Right atrium auricular region (tissue), 2 donors: ENCODE results near the gene ICAM1. TPM values are rescaled to one million over a fixed set of nuclear protein-coding genes. Genes with fewer than 3 reads are reported as not detected.
"Not testable (repeated sequence)": the region's sequence is repeated elsewhere in the genome, so short reads cannot be mapped to it uniquely, and the experiment has no call there.

Experiments used
- DNase-seq: peaks from one replicate; pipeline ENCODE4 v3.0.0-alpha.2; 2019; ENCODE audit warnings: low spot score
- H3K27ac ChIP-seq, 2 donors: fragments of 200-600 bp; sonication (generic); 1 replicate in 1 of 2; 2 replicates in 1 of 2; pipeline ENCODE4 v1.5.1; 2016 to 2019
- H3K27me3 ChIP-seq, 2 donors: fragments of 200-600 bp; sonication (generic); one replicate each; pipeline versions ENCODE4 v1.5.1 to v1.6.0; 2017 to 2019
- H3K36me3 ChIP-seq: fragments of 200-600 bp; sonication (generic); one replicate; pipeline ENCODE4 v1.5.1; 2016
- H3K4me1 ChIP-seq, 2 donors: fragments of 200-600 bp; sonication (generic); one replicate each; pipeline versions ENCODE4 v1.5.1 to v1.6.0; 2017 to 2019
- H3K4me3 ChIP-seq, 2 donors: fragments of 200-600 bp; sonication (generic); 1 replicate in 1 of 2; 2 replicates in 1 of 2; pipeline ENCODE4 v1.5.1; 2017 to 2019; ENCODE audit warnings: mild to moderate bottlenecking in 1 of 2, moderate library complexity in 1 of 2
- H3K9me3 ChIP-seq, 2 donors: fragments of 200-600 bp; sonication (generic); one replicate each; pipeline ENCODE4 v1.5.1; 2019
- total RNA-seq, 2 donors: library from RNA; depleted of rRNA; stranded (reverse); fragments of >200 nt; gene quantifications; one replicate each; pipeline ENCODE4 v1.1.0, GENCODE V29; 2016
- TF ChIP-seq, protein P1 (sequence below), 2 donors: fragments of 200-600 bp; sonication (generic); IDR thresholded peaks; one replicate each; pipeline ENCODE4 v1.5.1; 2019; ENCODE audit warnings: antibody characterized with exemption in 2 of 2

Gene ICAM1
- total RNA-seq, 2 donors from 2014 or later: 15.2 to 24.4 TPM

DNA sequence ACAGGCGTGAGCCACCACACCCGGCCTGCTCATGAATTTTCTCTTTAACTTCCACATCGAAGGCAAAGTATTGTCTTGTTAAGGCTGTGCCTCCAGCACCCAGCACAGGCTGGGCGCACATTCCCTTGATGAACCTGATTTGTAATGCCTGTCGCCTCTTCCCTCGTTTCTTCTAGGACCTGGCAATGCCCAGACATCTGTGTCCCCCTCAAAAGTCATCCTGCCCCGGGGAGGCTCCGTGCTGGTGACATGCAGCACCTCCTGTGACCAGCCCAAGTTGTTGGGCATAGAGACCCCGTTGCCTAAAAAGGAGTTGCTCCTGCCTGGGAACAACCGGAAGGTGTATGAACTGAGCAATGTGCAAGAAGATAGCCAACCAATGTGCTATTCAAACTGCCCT lies 3.7 kb downstream of the ICAM1 start:
- Histone ChIP-seq H3K27ac (no peak overlapping the region), H3K27me3 (peaks cover 0 to 5% of the 10 kb centered on the region in 2 donors), H3K36me3 (no peaks in the 10 kb centered on the region), H3K4me1 (peaks cover 0 to 20% of the 10 kb centered on the region in 2 donors), H3K9me3 (no peaks in the 10 kb centered on the region), H3K4me3 (no peak overlapping the region)
- TF ChIP-seq, protein P1, sequence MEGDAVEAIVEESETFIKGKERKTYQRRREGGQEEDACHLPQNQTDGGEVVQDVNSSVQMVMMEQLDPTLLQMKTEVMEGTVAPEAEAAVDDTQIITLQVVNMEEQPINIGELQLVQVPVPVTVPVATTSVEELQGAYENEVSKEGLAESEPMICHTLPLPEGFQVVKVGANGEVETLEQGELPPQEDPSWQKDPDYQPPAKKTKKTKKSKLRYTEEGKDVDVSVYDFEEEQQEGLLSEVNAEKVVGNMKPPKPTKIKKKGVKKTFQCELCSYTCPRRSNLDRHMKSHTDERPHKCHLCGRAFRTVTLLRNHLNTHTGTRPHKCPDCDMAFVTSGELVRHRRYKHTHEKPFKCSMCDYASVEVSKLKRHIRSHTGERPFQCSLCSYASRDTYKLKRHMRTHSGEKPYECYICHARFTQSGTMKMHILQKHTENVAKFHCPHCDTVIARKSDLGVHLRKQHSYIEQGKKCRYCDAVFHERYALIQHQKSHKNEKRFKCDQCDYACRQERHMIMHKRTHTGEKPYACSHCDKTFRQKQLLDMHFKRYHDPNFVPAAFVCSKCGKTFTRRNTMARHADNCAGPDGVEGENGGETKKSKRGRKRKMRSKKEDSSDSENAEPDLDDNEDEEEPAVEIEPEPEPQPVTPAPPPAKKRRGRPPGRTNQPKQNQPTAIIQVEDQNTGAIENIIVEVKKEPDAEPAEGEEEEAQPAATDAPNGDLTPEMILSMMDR (IDR thresholded peaks at IDR 0.05): no peak
- DNase-seq: no peak

DNA sequence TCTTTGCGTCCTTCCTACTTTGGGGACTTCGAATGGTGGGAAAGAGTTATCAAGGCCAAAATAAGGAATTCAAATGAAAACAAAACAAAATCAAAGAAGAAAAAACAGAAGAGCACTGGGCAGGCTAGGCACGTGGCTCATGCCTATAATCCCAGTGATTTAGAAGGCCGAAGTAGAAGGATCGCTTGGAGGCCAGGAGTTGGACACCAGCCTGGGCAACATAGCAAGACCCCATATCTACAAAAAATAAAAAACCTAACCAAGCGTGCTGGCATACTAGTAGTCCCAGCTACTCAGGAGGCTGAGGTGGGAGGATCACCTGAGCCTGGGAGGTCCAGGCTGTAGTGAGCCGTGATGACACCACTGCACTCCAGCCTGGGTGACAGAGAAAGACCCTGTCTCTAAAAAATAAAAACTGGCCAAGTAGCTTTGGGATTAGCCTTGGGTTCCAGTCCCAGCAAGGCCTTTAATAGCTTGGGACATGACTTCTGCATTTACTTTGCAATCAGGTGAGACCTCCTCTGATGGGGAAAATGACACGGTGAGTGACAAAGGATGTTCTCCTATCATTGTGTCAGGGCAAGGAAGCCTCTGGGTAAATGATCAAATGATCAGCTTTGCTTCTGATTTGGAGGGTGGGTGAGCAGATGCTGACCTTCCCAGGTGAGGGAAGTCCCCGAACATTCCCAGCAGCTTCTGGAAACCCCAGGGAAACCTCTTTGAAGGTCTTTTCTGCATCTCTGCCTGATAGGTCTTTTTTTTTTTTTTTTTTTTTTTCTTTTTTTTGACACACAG lies 7.1 kb downstream of the ICAM1 start:
- H3K36me3 ChIP-seq: no peaks in the 10 kb centered on the region

DNA sequence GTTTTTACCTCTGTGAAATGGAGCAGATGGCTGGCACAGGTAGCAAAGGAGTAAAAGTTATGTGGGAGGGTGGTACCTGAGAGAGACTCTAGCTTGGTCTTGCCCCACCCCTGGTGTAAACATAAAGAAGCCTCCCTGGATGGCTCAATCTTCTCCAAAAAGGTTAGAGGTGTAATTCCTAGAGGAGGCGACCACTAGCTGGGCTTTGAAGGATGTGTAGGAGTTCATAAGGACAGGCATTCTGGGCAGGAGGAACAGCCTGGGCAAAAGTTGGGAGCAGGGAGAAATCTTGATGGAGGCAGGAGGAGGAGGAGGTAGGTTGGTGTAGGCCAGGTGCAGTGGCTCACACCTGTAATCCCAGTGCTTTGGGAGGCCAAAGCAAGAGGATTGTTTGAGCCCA lies 8.0 kb downstream of the ICAM1 start:
- DNase-seq: no peak
- Histone ChIP-seq H3K4me3 (no peak overlapping the region), H3K4me1 (no peaks in the 10 kb centered on the region), H3K27me3 (no peaks in the 10 kb centered on the region), H3K9me3 (no peaks in the 10 kb centered on the region), H3K27ac (no peak overlapping the region), H3K36me3 (peaks cover 6% of the 10 kb centered on the region)
- TF ChIP-seq, protein P1 (IDR thresholded peaks at IDR 0.05): no peak

More for the DNA sequence above, 7.1 kb downstream of the ICAM1 start:
- no peaks in the 10 kb centered on the region for H3K9me3 ChIP-seq
- H3K27me3 ChIP-seq: no peaks in the 10 kb centered on the region
- no peak for DNase-seq
- H3K4me3 ChIP-seq: no peak overlapping the region
- H3K4me1 ChIP-seq: no peaks in the 10 kb centered on the region
- no peak overlapping the region for H3K27ac ChIP-seq
- TF ChIP-seq, protein P1 (IDR thresholded peaks at IDR 0.05): no peak

DNA sequence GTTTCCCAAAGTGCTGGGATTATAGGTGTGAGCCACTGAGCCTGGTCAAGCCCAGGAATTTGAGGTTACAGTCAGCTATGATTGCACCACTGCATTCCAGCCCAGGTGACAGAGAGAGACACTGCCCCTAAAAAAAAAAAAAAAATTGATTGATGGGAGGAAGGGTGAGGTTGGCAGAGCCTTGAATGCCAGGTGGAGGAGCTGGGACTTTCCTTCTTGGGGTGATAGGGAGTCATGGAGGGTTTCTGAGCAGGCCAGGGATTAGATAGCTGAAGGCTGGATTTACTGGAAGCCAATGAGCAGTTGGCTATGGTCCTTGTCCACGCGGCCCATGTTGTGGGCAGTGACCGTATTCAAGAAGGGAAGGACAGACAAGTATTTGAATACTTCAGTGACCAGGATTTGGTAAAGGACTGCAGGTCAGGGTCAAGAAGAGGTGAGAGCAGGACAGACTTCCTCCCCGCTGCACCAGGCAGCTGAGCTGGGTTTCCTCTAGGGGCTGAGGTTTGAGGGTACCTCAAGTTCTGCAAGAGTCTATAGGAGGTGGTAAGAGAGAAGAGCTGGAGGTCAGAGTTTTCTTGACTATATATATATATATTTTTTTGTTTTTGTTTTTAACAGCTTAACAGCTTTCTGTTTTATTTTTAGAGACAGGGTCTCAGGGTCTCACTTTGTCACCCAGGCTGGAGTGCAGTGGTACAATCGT lies 9.0 kb downstream of the ICAM1 start:
- H3K4me3 ChIP-seq: no peak overlapping the region
- no peaks in the 10 kb centered on the region for H3K9me3 ChIP-seq
- no peak overlapping the region for H3K27ac ChIP-seq
- no peak for DNase-seq
- no peaks in the 10 kb centered on the region for H3K4me1 ChIP-seq
- TF ChIP-seq, protein P1 (IDR thresholded peaks at IDR 0.05): no peak
- H3K36me3 ChIP-seq: peaks cover 16% of the 10 kb centered on the region
- no peaks in the 10 kb centered on the region for H3K27me3 ChIP-seq

DNA sequence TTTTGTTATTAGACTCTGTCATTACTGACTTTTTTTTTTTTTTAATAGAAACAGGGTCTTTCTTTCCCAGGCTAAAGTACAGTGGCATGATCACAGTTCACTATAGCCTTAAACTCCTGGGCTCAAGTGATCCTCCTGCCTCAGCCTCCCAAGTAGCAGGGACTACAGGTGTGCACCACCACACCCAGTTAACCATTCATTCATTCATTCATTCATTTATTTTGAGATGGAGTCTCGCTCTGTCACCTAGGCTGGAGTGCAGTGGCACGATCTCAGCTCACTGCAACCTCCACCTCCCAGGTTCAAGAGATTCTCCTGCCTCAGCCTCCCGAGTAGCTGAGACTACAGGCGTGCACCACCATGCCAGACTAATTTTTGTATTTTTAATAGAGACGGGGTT lies 11.1 kb downstream of the ICAM1 start:
- not testable (repeated sequence) for H3K27ac ChIP-seq, DNase-seq, H3K4me3 ChIP-seq, H3K27me3 ChIP-seq, H3K9me3 ChIP-seq
- peaks cover 0 to 14% of the 10 kb centered on the region in 2 donors for H3K4me1 ChIP-seq
- H3K36me3 ChIP-seq: peaks cover 16% of the 10 kb centered on the region

DNA sequence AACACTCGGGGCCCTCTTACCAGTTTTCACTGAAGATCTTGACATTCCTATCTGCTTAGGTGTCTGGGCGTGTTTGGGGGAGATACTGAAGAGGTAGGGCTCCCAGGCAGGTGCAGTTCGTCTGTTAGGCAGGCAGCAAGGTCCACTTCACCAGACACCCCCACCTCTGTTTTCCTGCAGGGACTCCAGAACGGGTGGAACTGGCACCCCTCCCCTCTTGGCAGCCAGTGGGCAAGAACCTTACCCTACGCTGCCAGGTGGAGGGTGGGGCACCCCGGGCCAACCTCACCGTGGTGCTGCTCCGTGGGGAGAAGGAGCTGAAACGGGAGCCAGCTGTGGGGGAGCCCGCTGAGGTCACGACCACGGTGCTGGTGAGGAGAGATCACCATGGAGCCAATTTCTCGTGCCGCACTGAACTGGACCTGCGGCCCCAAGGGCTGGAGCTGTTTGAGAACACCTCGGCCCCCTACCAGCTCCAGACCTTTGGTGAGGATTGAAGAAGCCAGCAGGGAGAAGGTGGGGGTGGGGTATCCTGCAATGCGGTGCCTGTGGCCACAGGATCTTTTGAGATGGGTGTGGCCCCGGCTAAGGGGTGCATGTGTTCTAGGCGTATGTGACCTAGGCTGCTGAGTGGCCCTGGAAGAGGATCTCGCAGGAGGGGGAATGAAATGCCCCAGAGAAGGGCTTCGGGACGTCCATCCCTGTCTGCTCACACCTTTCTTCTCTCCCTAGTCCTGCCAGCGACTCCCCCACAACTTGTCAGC lies 12.6 kb downstream of the ICAM1 start:
- TF ChIP-seq, protein P1 (IDR thresholded peaks at IDR 0.05): no peak
- no peak overlapping the region for H3K4me3 ChIP-seq
- no peaks in the 10 kb centered on the region for H3K9me3 ChIP-seq
- H3K27me3 ChIP-seq: peaks cover 5 to 10% of the 10 kb centered on the region in 2 donors
- peaks cover 0 to 28% of the 10 kb centered on the region in 2 donors for H3K4me1 ChIP-seq
- H3K36me3 ChIP-seq: peaks cover 16% of the 10 kb centered on the region
- DNase-seq: no peak
- no peak overlapping the region for H3K27ac ChIP-seq
